ENCODE data around the gene PITHD1. TPM values are rescaled to one million over a fixed set of nuclear protein-coding genes. Genes with fewer than 3 reads are reported as not detected.

Gene PITHD1
- total RNA-seq, 3 donors from 2014 or later (not counting 1 experiment from before 2014, with no cell fraction given) = 73.2 to 84.1 (median 77.7) TPM

GRCh38 chr1:23791516-23792047 lies 13.4 kb downstream of the PITHD1 start:
- H3K27me3 ChIP-seq (ENCODE audit: control insufficient read depth, insufficient read depth, low read length) = no peaks in the 10 kb centered on the region
- Mint-ChIP-seq H3K4me1 (peaks cover 19 to 42% of the 10 kb centered on the region in 2 donors), H3K27ac (peak overlapping the region; percentile 90 to 100), H3K27me3 (ENCODE audit: low read depth in 2 of 2) (no peaks in the 10 kb centered on the region), H3K4me3 (peak overlapping the region; percentile 99), H3K36me3 (no peaks in the 10 kb centered on the region), H3K9me3 (no peaks in the 10 kb centered on the region)
- peaks cover 28% of the 10 kb centered on the region for H3K36me3 ChIP-seq (ENCODE audit: control insufficient read depth, insufficient read depth, low read length)
- H3K4me1 ChIP-seq (ENCODE audit: control insufficient read depth, insufficient read depth, low read length) = peaks cover 31% of the 10 kb centered on the region
- peak in 2 of 3 donors; percentile 8 to 24 for ATAC-seq
- intact Hi-C loops (cut with micrococcal nuclease) = no loop called here
- no peak for TF ChIP-seq CTCF (IDR thresholded peaks at IDR 0.05)
- peak overlapping the region; percentile 87 for H3K27ac ChIP-seq (ENCODE audit: low read length)
- peak in 1 of 2 donors; percentile 54 for DNase-seq
- H3K4me3 ChIP-seq (ENCODE audit: low read length) = peak overlapping the region; percentile 88
- WGBS (ENCODE audit: insufficient coverage) = 2% methylated on average over 15 of the region's 15 CpGs
- H3K9me3 ChIP-seq (ENCODE audit: control insufficient read depth, insufficient read depth, low read length) = no peaks in the 10 kb centered on the region

GRCh38 chr1:23792151-23792945 lies 14.1 kb downstream of the PITHD1 start:
- Histone ChIP-seq H3K27ac (ENCODE audit: low read length) (no peak overlapping the region), H3K9me3 (ENCODE audit: control insufficient read depth, insufficient read depth, low read length) (no peaks in the 10 kb centered on the region), H3K4me3 (ENCODE audit: low read length) (no peak overlapping the region), H3K36me3 (ENCODE audit: control insufficient read depth, insufficient read depth, low read length) (peaks cover 26% of the 10 kb centered on the region), H3K4me1 (ENCODE audit: control insufficient read depth, insufficient read depth, low read length) (peaks cover 31% of the 10 kb centered on the region), H3K27me3 (ENCODE audit: control insufficient read depth, insufficient read depth, low read length) (no peaks in the 10 kb centered on the region)
- H3K36me3 Mint-ChIP-seq = no peaks in the 10 kb centered on the region
- H3K4me1 Mint-ChIP-seq = peaks cover 19 to 42% of the 10 kb centered on the region in 2 donors
- H3K9me3 Mint-ChIP-seq = no peaks in the 10 kb centered on the region
- DNase-seq = peak in 1 of 2 donors; percentile 39
- no peak for TF ChIP-seq CTCF (IDR thresholded peaks at IDR 0.05)
- WGBS (ENCODE audit: insufficient coverage) = 90% methylated on average over 17 of the region's 19 CpGs
- H3K27me3 Mint-ChIP-seq (ENCODE audit: low read depth in 2 of 2) = no peaks in the 10 kb centered on the region
- intact Hi-C loops (cut with micrococcal nuclease) = no loop called here
- no peak for ATAC-seq
- peak overlapping the region; percentile 90 to 100 for H3K27ac Mint-ChIP-seq
- peak overlapping the region; percentile 99 for H3K4me3 Mint-ChIP-seq

- no peaks in the 10 kb centered on the region for H3K9me3 Mint-ChIP-seq
- H3K9me3 ChIP-seq (ENCODE audit: control insufficient read depth, insufficient read depth, low read length) = no peaks in the 10 kb centered on the region
- H3K36me3 ChIP-seq (ENCODE audit: control insufficient read depth, insufficient read depth, low read length) = peaks cover 28% of the 10 kb centered on the region
- no peak overlapping the region for H3K4me3 ChIP-seq (ENCODE audit: low read length)
- no peaks in the 10 kb centered on the region for H3K36me3 Mint-ChIP-seq
- H3K4me1 Mint-ChIP-seq = peaks cover 19 to 42% of the 10 kb centered on the region in 2 donors
- H3K4me3 Mint-ChIP-seq = no peak overlapping the region
- no peak for TF ChIP-seq CTCF (IDR thresholded peaks at IDR 0.05)
- DNase-seq (peak in 1 of 2 donors; percentile 66), ATAC-seq (peak in 1 of 3 donors; percentile 24)
- H3K27ac ChIP-seq (ENCODE audit: low read length) = no peak overlapping the region
- 65% methylated on average over 15 of the region's 16 CpGs for WGBS (ENCODE audit: insufficient coverage)
- no peaks in the 10 kb centered on the region for H3K27me3 ChIP-seq (ENCODE audit: control insufficient read depth, insufficient read depth, low read length)
- H3K27me3 Mint-ChIP-seq (ENCODE audit: low read depth in 2 of 2) = no peaks in the 10 kb centered on the region
- intact Hi-C loops (cut with micrococcal nuclease) = no loop called here
- H3K27ac Mint-ChIP-seq = peak overlapping the region in 1 of 2 donors; percentile 78
- peaks cover 31% of the 10 kb centered on the region for H3K4me1 ChIP-seq (ENCODE audit: control insufficient read depth, insufficient read depth, low read length)
These were observed 15.0 kb downstream of the PITHD1 start for GRCh38 chr1:23793018-23793781.
